Measurements from ENCODE around the gene KCNN1. TPM values are rescaled to one million over a fixed set of nuclear protein-coding genes. Genes with fewer than 3 reads are reported as not detected.

KCNN1 gene
- total RNA-seq, 2 donors from 2014 or later = not detected

GRCh38 chr19:17975032-17975431, 8.1 kb downstream of the KCNN1 start:
- H3K27me3 ChIP-seq = no peaks in the 10 kb centered on the region
- intact Hi-C loops (cut with DNase I) = no loop called here
- no peaks in the 10 kb centered on the region for H3K36me3 ChIP-seq (replicated peaks in 1 of 2; ENCODE audit: insufficient read depth in 1 of 2, low read depth in 2 of 2)
- H3K4me3 ChIP-seq = no peak overlapping the region
- no peaks in the 10 kb centered on the region for H3K9me3 ChIP-seq
- DNase-seq (no peak), ATAC-seq (no peak)
- 76 to 89% methylated on average over 8 of the region's 8 CpGs for WGBS, 2 donors
- H3K27ac ChIP-seq = no peak overlapping the region
- H3K4me1 ChIP-seq = no peaks in the 10 kb centered on the region
- no peak for TF ChIP-seq CTCF (IDR thresholded peaks at IDR 0.05)
- TF ChIP-seq POLR2A (IDR thresholded peaks at IDR 0.05) = no peak

- DNase-seq (no peak), ATAC-seq (no peak)
- no peak overlapping the region for H3K27ac ChIP-seq
- H3K4me1 ChIP-seq = no peaks in the 10 kb centered on the region
- H3K4me3 ChIP-seq = no peak overlapping the region
- no peaks in the 10 kb centered on the region for H3K9me3 ChIP-seq
- intact Hi-C loops (cut with DNase I) = no loop called here
- 81 to 87% methylated on average over 4 of the region's 4 CpGs for WGBS, 2 donors
- no peaks in the 10 kb centered on the region for H3K27me3 ChIP-seq
- H3K36me3 ChIP-seq (replicated peaks in 1 of 2; ENCODE audit: insufficient read depth in 1 of 2, low read depth in 2 of 2) = no peaks in the 10 kb centered on the region
- no peak for TF ChIP-seq POLR2A (IDR thresholded peaks at IDR 0.05)
- TF ChIP-seq CTCF (IDR thresholded peaks at IDR 0.05) = no peak
Measured at GRCh38 chr19:17977021-17977420, 10.1 kb downstream of the KCNN1 start.

- 58 to 59% methylated on average over 7 of the region's 7 CpGs for WGBS, 2 donors
- Histone ChIP-seq H3K9me3 (no peaks in the 10 kb centered on the region), H3K27ac (no peak overlapping the region), H3K36me3 (replicated peaks in 1 of 2; ENCODE audit: insufficient read depth in 1 of 2, low read depth in 2 of 2) (no peaks in the 10 kb centered on the region), H3K4me3 (no peak overlapping the region), H3K4me1 (no peaks in the 10 kb centered on the region), H3K27me3 (no peaks in the 10 kb centered on the region)
- intact Hi-C loops (cut with DNase I) = no loop called here
- ATAC-seq (no peak), DNase-seq (no peak)
- no peak for TF ChIP-seq POLR2A (IDR thresholded peaks at IDR 0.05)
- TF ChIP-seq CTCF (IDR thresholded peaks at IDR 0.05) = no peak
Measured at GRCh38 chr19:17977488-17977887, 10.6 kb downstream of the KCNN1 start.

GRCh38 chr19:17981611-17982010, 14.7 kb downstream of the KCNN1 start:
- TF ChIP-seq CTCF (IDR thresholded peaks at IDR 0.05) = no peak
- ATAC-seq (no peak), DNase-seq (no peak)
- Histone ChIP-seq H3K9me3 (no peaks in the 10 kb centered on the region), H3K4me3 (no peak overlapping the region), H3K27ac (no peak overlapping the region), H3K27me3 (no peaks in the 10 kb centered on the region), H3K4me1 (no peaks in the 10 kb centered on the region), H3K36me3 (replicated peaks in 1 of 2; ENCODE audit: insufficient read depth in 1 of 2, low read depth in 2 of 2) (no peaks in the 10 kb centered on the region)
- WGBS, 2 donors = 88 to 90% methylated on average over 30 to 38 of the region's 38 CpGs
- intact Hi-C loops (cut with DNase I) = no loop called here

- Histone ChIP-seq H3K9me3 (no peaks in the 10 kb centered on the region), H3K4me1 (no peaks in the 10 kb centered on the region), H3K36me3 (replicated peaks in 1 of 2; ENCODE audit: insufficient read depth in 1 of 2, low read depth in 2 of 2) (no peaks in the 10 kb centered on the region), H3K27me3 (no peaks in the 10 kb centered on the region), H3K27ac (no peak overlapping the region), H3K4me3 (no peak overlapping the region)
- no peak for DNase-seq
- TF ChIP-seq CTCF (IDR thresholded peaks at IDR 0.05) = no peak
- no peak for TF ChIP-seq POLR2A (IDR thresholded peaks at IDR 0.05)
- no peak for ATAC-seq
- 63 to 83% methylated on average over 12 to 21 of the region's 22 CpGs for WGBS, 2 donors
- intact Hi-C loops (cut with DNase I) = no loop called here
Measured at GRCh38 chr19:17982430-17982829, 15.5 kb downstream of the KCNN1 start.
